BLaER1 treated with 17β-estradiol and CSF1 and Interleukin-3, amounts not matched to agents 10 nM and 100 nM (cell line): Measurements from ENCODE around the gene CUZD1.

ENCODE experiments used
- H3K27ac ChIP-seq, 11 experiments: shearing (Covaris generic); formaldehyde crosslinking; 2 replicates each; pipeline ENCODE4 v1.8.1; 2022
- H3K27me3 ChIP-seq, 11 experiments: shearing (Covaris generic); formaldehyde crosslinking; 2 replicates each; pipeline ENCODE4 v1.8.1; 2022
- H3K36me3 ChIP-seq, 11 experiments: shearing (Covaris generic); formaldehyde crosslinking; 2 replicates each; pipeline ENCODE4 v1.8.1; 2022
- H3K4me1 ChIP-seq, 10 experiments: shearing (Covaris generic); formaldehyde crosslinking; 2 replicates each; pipeline ENCODE4 v1.8.1; 2022
- H3K4me2 ChIP-seq, 11 experiments: shearing (Covaris generic); formaldehyde crosslinking; 2 replicates each; pipeline ENCODE4 v1.8.1; 2022
- H3K4me3 ChIP-seq, 10 experiments: shearing (Covaris generic); formaldehyde crosslinking; 2 replicates each; pipeline ENCODE4 v1.8.1; 2022
- H3K9ac ChIP-seq, 11 experiments: shearing (Covaris generic); formaldehyde crosslinking; 2 replicates each; pipeline ENCODE4 v1.8.1; 2022
- H3K9me3 ChIP-seq, 11 experiments: shearing (Covaris generic); formaldehyde crosslinking; replicated peaks in 1 of 11; 2 replicates each; pipeline ENCODE4 v1.8.1; 2022
- H4K20me1 ChIP-seq, 11 experiments: shearing (Covaris generic); formaldehyde crosslinking; 2 replicates each; pipeline ENCODE4 v1.8.1; 2022
- Cebpa-rat ChIP-seq, 11 experiments: shearing (Covaris generic); IDR thresholded peaks; 2 replicates each; pipeline ENCODE4 v1.8.1; 2022

Gene CUZD1

DNA sequence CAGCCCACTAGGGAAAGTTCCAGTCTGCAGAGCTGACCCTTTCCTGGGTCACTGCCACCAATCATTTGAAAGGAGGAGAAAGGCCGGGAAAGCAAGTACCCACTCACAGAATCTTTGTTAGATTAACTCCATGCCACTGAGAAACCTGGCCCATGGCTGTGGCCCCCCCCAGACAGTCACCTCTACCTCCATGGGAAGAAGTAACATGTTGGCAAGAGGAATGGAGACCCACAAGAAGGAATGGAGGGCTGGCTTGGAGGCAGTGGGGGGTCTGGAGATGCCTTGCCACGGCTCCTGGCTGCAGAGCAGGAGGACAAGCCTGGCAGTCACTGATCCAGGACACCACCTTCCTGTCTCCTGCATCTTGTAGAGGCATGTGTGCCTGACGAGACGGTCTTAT is 32.9 kb downstream of the CUZD1 start:
- Histone ChIP-seq H3K27ac (no peak overlapping the region), H3K27me3 (no peaks in the 10 kb centered on the region), H3K36me3 (no peaks in the 10 kb centered on the region), H4K20me1 (no peaks in the 10 kb centered on the region), H3K9ac (no peak overlapping the region), H3K4me3 (no peak overlapping the region), H3K9me3 (no peaks in the 10 kb centered on the region), H3K4me2 (no peak overlapping the region), H3K4me1 (no peaks in the 10 kb centered on the region)
- TF ChIP-seq Cebpa-rat (IDR thresholded peaks at IDR 0.05) = no peak

DNA sequence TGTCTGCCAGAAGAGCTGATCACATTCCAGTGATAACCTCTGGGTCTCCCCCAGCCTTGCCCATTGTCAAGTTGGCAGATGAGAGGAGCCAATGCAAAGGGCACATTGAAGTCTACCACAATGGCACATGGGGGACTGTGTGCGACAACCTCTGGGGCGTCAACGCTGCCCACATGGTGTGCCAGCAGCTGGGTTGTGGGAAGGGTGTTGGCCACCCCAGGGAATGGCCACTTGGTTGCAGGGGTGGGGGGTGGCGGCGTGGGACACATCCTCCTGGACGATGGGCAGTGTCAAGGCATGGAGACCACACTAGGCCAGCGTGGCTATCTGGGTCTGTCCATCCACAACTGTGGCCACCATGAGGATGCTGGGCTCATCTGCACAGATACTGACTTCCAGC is 43.4 kb downstream of the CUZD1 start:
- Histone ChIP-seq H3K9ac (no peak overlapping the region), H3K4me2 (no peak overlapping the region), H3K4me3 (no peak overlapping the region), H3K27me3 (no peaks in the 10 kb centered on the region), H3K36me3 (no peaks in the 10 kb centered on the region), H3K27ac (no peak overlapping the region), H4K20me1 (no peaks in the 10 kb centered on the region), H3K9me3 (no peaks in the 10 kb centered on the region), H3K4me1 (no peaks in the 10 kb centered on the region)
- TF ChIP-seq Cebpa-rat (IDR thresholded peaks at IDR 0.05) = no peak

DNA sequence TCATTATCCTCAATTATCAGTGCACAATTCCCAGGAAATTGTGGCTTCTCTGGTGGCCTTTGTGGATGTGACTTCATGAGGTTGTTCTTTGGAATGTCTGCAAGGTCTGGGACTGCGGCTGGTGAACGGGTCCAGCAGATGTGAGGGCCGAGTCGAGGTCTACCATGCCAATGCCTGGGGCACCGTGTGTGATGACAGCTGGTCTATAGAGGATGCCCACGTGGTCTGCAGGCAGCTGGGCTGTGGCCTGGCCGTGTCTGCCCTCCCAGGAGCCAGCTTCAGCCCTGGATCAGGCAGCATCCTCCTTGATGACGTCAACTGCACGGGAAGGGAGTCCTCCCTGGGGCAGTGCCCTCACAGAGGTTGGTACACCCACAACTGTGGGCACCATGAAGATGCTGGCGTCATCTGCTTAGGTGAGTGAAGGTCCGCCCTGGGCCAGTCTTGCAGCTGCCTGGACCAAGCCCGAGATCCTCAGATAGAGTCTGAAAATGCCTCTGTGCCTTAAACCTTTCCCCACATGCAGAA is 46.9 kb downstream of the CUZD1 start:
- Histone ChIP-seq H3K4me3 (no peak overlapping the region), H3K9me3 (no peaks in the 10 kb centered on the region), H3K36me3 (no peaks in the 10 kb centered on the region), H3K9ac (no peak overlapping the region), H4K20me1 (no peaks in the 10 kb centered on the region), H3K4me2 (no peak overlapping the region), H3K27ac (no peak overlapping the region), H3K4me1 (no peaks in the 10 kb centered on the region), H3K27me3 (no peaks in the 10 kb centered on the region)
- no peak for TF ChIP-seq Cebpa-rat (IDR thresholded peaks at IDR 0.05)

DNA sequence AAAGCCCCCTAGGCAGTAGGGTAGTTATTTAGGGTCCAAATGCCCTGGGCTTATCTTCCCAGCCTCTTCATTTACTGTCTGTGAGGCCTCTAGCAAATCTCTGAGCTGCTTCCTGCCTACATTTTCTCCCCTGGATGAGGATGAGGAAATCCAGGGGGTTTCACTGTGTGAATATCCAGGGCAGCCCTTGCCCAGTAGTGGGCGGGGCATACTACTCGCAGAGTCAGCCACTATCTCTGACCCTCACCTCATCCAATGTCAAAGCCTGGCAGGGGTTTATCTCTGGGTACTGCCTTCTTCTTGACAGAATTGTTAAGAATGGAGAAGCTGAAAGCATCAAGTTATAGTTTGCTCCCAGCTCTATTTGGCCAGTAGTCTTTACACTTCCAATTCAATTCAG is 48.9 kb downstream of the CUZD1 start:
- Histone ChIP-seq H3K4me2 (no peak overlapping the region), H3K4me3 (no peak overlapping the region), H4K20me1 (no peaks in the 10 kb centered on the region), H3K4me1 (no peaks in the 10 kb centered on the region), H3K9ac (no peak overlapping the region), H3K9me3 (no peaks in the 10 kb centered on the region), H3K27ac (no peak overlapping the region), H3K36me3 (no peaks in the 10 kb centered on the region), H3K27me3 (no peaks in the 10 kb centered on the region)
- TF ChIP-seq Cebpa-rat (IDR thresholded peaks at IDR 0.05) = no peak

DNA sequence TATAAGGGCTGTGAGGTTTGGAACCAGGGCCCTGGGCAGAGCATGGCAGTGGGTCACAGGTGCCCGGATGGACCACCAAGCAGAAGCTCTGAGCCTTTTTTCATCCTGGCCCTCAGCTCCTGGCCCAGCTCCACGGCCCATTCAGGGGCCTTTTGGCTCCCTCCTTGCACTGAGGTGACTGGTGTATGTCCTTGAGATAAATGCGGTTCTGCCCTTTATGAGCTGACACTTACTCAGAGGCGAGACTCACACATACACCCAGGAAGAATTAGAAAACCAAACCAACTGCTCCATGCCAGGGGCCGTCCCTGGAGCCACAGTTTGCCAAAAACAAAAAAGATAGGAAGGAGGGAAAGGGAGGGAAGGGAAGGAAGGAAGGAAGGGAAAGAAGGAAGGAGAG is 49.7 kb downstream of the CUZD1 start:
- no peak overlapping the region for H3K27ac ChIP-seq
- H4K20me1 ChIP-seq = no peaks in the 10 kb centered on the region
- H3K9ac ChIP-seq = no peak overlapping the region
- no peaks in the 10 kb centered on the region for H3K9me3 ChIP-seq
- no peak for TF ChIP-seq Cebpa-rat (IDR thresholded peaks at IDR 0.05)
- no peaks in the 10 kb centered on the region for H3K36me3 ChIP-seq
- no peaks in the 10 kb centered on the region for H3K27me3 ChIP-seq
- no peak overlapping the region for H3K4me2 ChIP-seq
- no peak overlapping the region for H3K4me3 ChIP-seq
- H3K4me1 ChIP-seq = no peaks in the 10 kb centered on the region

DNA sequence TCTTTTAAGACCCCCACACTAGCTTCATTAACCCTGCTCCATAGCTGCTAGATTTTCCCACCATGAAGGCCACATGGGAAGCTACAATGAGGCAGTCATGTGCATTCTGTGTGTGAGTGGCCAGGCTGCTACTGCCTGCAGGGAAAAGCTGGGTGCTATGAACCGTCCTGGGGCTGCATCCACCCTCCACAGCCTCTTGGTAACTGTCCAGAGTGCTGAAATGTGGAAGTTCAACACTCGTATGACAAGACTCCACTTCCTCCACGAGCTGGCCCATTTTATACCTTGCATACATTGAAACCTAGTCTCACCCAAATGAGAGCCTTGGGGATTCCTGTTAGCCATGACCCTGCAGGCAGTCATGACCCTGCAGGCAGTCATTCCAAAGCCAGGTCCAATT is 59.4 kb downstream of the CUZD1 start:
- Histone ChIP-seq H3K9ac (no peak overlapping the region), H3K4me2 (no peak overlapping the region), H4K20me1 (peaks cover 0 to 4% (median 0%) of the 10 kb centered on the region in 11 experiments; a peak in 1 of 22 replicates), H3K9me3 (no peaks in the 10 kb centered on the region), H3K36me3 (no peaks in the 10 kb centered on the region), H3K4me1 (no peaks in the 10 kb centered on the region), H3K4me3 (no peak overlapping the region), H3K27ac (no peak overlapping the region), H3K27me3 (no peaks in the 10 kb centered on the region)
- TF ChIP-seq Cebpa-rat (IDR thresholded peaks at IDR 0.05) = no peak

DNA sequence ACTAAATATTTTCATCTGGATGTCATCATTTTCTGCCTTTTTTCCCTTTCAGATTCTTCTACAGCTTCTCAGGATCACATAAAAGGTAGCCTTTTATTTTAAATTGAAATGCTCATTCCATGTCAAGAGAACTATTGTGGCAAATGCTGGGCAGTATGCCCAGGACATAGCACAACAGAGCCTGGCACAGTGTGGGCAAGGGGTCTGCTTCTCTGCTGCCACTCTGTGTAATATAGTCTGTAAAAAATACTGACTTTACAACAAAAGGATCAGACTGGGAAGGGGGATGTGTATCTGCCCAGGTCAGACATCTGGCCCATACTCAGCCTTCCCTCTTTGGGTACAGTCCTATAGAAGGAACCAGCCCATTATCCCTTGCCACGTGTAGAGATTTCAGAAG is 62.7 kb downstream of the CUZD1 start:
- H3K9ac ChIP-seq = no peak overlapping the region
- TF ChIP-seq Cebpa-rat (IDR thresholded peaks at IDR 0.05) = no peak
- H3K36me3 ChIP-seq = no peaks in the 10 kb centered on the region
- H3K27ac ChIP-seq = no peak overlapping the region
- H4K20me1 ChIP-seq = 0 out of 22 replicates have a peak, but pooled peaks cover 0 to 4% (median 0%) of the 10 kb centered on the region in 11 experiments
- H3K4me2 ChIP-seq = no peak overlapping the region
- no peaks in the 10 kb centered on the region for H3K27me3 ChIP-seq
- no peaks in the 10 kb centered on the region for H3K4me1 ChIP-seq
- H3K9me3 ChIP-seq = no peaks in the 10 kb centered on the region
- no peak overlapping the region for H3K4me3 ChIP-seq
